GM19193 (cell line): ENCODE data around the gene RAPGEF4.

Source experiments
- POLR2A ChIP-seq: IDR thresholded peaks from 4 replicates; pipeline ENCODE4 v1.6.1; 2011; ENCODE audit not compliant: insufficient read depth, insufficient read length; ENCODE audit errors: extremely low read depth

Gene RAPGEF4

GRCh38 chr2:172962824-172963223 is 227.2 kb downstream of the RAPGEF4 start:
- TF ChIP-seq POLR2A = no peak

GRCh38 chr2:172964511-172965139 is 229.0 kb downstream of the RAPGEF4 start:
- no peak for TF ChIP-seq POLR2A

GRCh38 chr2:172965433-172966212 is 230.0 kb downstream of the RAPGEF4 start:
- TF ChIP-seq POLR2A = no peak

GRCh38 chr2:172967036-172967982 is 231.7 kb downstream of the RAPGEF4 start:
- no peak for TF ChIP-seq POLR2A

GRCh38 chr2:172968061-172968469 is 232.4 kb downstream of the RAPGEF4 start:
- no peak for TF ChIP-seq POLR2A

GRCh38 chr2:172969166-172969565 is 233.5 kb downstream of the RAPGEF4 start:
- no peak for TF ChIP-seq POLR2A

- TF ChIP-seq POLR2A = no peak
Measured at GRCh38 chr2:172969609-172970008, 234.0 kb downstream of the RAPGEF4 start.

- TF ChIP-seq POLR2A = no peak
Measured at GRCh38 chr2:172970660-172971059, 235.0 kb downstream of the RAPGEF4 start.

GRCh38 chr2:172972005-172972619 is 236.5 kb downstream of the RAPGEF4 start:
- no peak for TF ChIP-seq POLR2A

- TF ChIP-seq POLR2A = no peak
Measured at GRCh38 chr2:172974762-172975161, 239.1 kb downstream of the RAPGEF4 start.

GRCh38 chr2:172976116-172976515 is 240.5 kb downstream of the RAPGEF4 start:
- no peak for TF ChIP-seq POLR2A

GRCh38 chr2:172976816-172977215 is 241.2 kb downstream of the RAPGEF4 start:
- TF ChIP-seq POLR2A = no peak

GRCh38 chr2:172977270-172978062 is 241.8 kb downstream of the RAPGEF4 start:
- no peak for TF ChIP-seq POLR2A

- TF ChIP-seq POLR2A = no peak
Measured at GRCh38 chr2:172978063-172978383, 242.4 kb downstream of the RAPGEF4 start.
